Adrenal gland (tissue), 5 donors: ENCODE measurements around the gene TTLL11.

Experiments
- POLR2A ChIP-seq, 2 donors: fragments of 450-650 bp; IDR thresholded peaks; one replicate each; pipeline ENCODE4 v1.6.1; 2017; ENCODE audit warnings: antibody characterized with exemption in 2 of 2, mild to moderate bottlenecking in 2 of 2, moderate library complexity in 1 of 2
- TF ChIP-seq, protein P1 (sequence below), 6 experiments: fragments of 450-650 bp in 4 of 6; fragments of 200-600 bp in 2 of 6; sonication (generic) in 1 of 6; IDR thresholded peaks; 1 replicate in 5 of 6; 2 replicates in 1 of 6; pipeline versions ENCODE4 v1.5.1 to v1.8.0; 2016 to 2021; ENCODE audit warnings: antibody characterized with exemption in 6 of 6, mild to moderate bottlenecking in 2 of 6, moderate library complexity in 1 of 6
- donor health status: DM: no; HTN: no; CAD: no.

DNA sequence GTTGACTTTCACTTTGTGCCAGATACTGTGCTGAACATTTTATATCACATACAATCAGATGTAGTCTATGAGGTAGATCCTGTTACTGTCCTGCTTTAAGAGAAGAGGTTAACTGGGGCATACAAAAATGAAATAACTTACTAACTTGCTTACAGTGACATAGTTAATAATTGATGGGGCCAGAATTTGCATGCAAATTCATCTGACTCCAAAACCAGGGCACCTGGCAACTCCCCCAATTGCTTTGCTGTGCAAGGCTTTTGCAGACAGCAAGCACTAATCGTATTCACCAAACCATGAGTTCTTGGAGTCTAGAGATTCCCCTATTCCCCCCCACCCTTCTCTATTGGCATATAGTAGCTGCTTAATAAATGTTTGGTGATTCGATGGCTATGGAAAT is 155.9 kb downstream of the TTLL11 start:
- TF ChIP-seq, protein P1, sequence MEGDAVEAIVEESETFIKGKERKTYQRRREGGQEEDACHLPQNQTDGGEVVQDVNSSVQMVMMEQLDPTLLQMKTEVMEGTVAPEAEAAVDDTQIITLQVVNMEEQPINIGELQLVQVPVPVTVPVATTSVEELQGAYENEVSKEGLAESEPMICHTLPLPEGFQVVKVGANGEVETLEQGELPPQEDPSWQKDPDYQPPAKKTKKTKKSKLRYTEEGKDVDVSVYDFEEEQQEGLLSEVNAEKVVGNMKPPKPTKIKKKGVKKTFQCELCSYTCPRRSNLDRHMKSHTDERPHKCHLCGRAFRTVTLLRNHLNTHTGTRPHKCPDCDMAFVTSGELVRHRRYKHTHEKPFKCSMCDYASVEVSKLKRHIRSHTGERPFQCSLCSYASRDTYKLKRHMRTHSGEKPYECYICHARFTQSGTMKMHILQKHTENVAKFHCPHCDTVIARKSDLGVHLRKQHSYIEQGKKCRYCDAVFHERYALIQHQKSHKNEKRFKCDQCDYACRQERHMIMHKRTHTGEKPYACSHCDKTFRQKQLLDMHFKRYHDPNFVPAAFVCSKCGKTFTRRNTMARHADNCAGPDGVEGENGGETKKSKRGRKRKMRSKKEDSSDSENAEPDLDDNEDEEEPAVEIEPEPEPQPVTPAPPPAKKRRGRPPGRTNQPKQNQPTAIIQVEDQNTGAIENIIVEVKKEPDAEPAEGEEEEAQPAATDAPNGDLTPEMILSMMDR (IDR thresholded peaks at IDR 0.05) = no peak
- no peak for TF ChIP-seq POLR2A (IDR thresholded peaks at IDR 0.05)
